IPS-18c (cell line): Measurements from ENCODE around the gene AACS.
"Not testable (repeated sequence)": the region's sequence is repeated elsewhere in the genome, so short reads cannot be mapped to it uniquely, and the experiment has no call there.

ENCODE experiments used
- H3K4me3 ChIP-seq: 2 replicates; pipeline ENCODE4 v1.7.0; 2013; ENCODE audit warnings: low read depth, mild to moderate bottlenecking, low read length, moderate library complexity; ENCODE audit not compliant: insufficient read depth
- H3K9me3 ChIP-seq: one replicate; pipeline ENCODE4 v1.6.1; 2013; ENCODE audit warnings: mild to moderate bottlenecking, low read length, moderate library complexity; ENCODE audit not compliant: control insufficient read depth, insufficient read depth

Gene AACS

GRCh38 chr12:125099409-125099782, 34.2 kb downstream of the AACS start:
- Histone ChIP-seq H3K9me3 (peaks cover 2% of the 10 kb centered on the region), H3K4me3 (no peak overlapping the region)

DNA sequence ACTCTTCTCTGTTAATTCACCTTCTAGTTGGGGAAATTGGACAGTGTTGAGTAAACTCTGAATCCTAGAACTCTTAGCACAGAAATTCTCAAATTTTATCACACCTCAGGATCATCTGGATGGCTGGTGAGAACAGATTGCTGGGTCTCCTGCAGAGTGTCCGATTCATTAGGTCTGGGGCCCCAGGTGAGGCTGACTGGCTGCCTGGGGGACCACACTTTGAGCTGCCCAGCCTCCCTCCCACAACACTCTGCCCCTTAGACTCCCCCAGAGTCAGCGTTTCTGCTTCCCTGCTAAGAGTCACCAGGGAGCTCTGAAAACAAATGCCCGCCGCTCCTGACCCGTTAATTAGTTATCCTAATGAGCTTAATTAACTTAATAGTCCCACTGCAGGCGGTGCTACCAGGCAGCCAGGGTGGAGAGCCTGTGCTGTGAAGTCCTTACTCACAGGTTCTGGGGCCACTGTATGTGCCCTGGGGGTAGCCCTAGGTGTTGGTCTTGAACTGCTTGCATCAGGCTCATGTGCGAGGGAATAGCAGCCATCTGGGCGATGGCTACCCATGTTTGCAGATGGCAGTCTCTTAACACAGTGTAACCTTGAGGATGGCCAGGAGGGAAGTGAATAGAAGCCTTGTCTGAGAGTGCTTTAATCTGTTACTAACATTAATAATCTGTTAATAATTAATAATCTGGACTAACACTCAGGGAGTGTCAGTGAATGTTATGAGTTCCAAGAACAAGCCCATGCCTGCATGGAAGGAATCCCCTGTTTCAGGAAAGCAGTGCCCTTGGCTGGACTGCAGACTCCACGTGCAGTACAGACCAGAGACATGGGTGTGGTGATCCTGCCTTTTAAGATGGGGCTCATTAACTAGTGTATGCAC, 35.6 kb downstream of the AACS start:
- H3K9me3 ChIP-seq, result peaks cover 2% of the 10 kb centered on the region
- no peak overlapping the region for H3K4me3 ChIP-seq

- no peaks in the 10 kb centered on the region for H3K9me3 ChIP-seq
- no peak overlapping the region for H3K4me3 ChIP-seq
Observed at GRCh38 chr12:125104982-125105381, 39.7 kb downstream of the AACS start.

DNA sequence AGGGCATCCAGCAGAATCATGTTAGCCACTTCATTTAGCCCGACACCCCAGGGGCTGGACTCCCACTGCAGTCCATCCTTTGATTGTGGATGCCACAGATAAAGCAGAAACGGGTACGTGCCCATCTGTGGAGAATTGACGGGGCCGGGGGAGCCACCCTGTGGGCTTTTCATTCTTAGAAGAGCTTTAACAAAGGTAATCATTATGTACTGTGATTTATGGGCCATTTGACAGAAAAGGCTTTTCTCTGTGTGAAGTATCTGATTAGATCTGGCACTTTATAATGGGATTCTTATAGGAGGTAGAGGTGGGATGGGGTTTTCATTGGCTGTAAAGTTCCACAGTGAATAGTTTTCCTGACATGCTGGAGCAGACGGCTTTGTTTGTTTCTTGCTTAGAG, 40.4 kb downstream of the AACS start:
- H3K9me3 ChIP-seq, result no peaks in the 10 kb centered on the region
- no peak overlapping the region for H3K4me3 ChIP-seq

DNA sequence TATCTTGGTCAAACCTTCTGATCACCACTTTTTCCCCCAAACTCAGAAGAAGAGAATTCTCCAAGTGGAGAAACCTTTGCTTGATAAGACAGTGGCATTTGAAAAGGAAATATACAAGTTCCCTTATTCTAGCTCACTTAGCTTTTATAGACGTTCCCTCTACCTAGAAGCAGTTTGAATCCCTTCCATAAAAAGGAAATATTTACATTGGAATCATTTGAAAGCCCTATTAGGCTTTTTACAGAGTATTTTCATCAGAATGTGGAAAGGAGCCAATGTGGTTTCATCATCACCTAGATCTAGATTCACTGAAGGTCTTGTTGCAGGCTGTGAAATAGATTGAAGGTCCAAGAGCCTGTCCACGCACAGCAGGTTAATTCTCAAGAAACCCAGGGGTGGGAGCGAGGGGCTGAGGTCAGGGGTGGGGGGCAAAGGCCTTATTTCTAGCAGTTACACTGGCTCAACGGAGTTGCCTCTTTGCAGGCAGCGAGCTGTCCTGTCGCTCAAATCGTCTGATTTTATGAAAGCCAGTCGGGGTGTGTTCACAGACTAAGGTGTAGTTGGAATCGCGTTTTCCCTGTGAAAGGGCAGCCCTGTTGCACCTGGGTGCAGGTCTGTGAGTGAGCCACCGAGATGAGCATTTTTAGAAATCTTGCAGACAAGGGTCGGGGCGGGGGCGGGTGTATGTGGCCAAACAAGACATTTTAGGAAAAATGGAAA, 45.6 kb downstream of the AACS start:
- H3K9me3 ChIP-seq, result no peaks in the 10 kb centered on the region
- H3K4me3 ChIP-seq, result no peak overlapping the region

DNA sequence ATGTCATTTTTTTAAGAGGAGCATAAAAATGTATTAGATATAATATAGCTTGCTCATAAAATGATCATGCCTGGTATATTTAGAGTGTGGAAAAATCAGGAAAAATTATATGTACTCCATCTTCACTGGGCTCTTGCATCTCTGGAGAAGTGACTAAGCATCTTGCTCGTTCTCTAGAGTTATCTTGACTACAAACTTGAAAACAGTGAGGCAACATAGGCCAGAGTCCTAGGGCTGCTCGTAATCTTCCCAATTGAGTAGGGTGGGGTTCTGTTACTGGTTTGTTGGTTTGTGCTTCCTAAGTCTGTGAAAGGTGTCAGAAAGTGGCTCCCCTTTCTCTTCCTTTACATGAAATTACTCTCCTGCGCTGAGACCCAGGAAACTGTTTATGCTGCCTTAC, 46.2 kb downstream of the AACS start:
- Histone ChIP-seq H3K9me3 (no peaks in the 10 kb centered on the region), H3K4me3 (no peak overlapping the region)

GRCh38 chr12:125112614-125113013, 47.4 kb downstream of the AACS start:
- not testable (repeated sequence) for H3K9me3 ChIP-seq, H3K4me3 ChIP-seq

DNA sequence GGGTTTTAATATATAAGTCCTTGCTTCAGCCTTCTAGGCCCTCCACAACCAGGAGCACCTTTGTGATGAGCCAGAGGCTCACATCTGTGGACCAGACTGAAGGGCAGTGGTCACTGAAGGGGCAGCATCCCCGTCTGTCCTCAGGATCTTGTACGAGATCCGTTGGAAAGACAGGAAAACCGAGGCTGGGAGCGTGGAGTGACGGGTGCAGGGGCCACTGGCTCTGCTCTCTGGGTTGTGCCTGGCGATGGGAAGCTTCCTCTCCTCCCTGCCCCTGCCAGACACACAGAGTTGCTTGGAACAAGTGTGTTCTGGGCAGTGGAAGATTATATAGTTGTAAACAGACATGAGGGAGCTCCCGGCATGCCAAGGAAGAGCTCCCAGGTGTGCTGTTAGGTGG, 48.0 kb downstream of the AACS start:
- Histone ChIP-seq H3K9me3 (no peaks in the 10 kb centered on the region), H3K4me3 (no peak overlapping the region)

DNA sequence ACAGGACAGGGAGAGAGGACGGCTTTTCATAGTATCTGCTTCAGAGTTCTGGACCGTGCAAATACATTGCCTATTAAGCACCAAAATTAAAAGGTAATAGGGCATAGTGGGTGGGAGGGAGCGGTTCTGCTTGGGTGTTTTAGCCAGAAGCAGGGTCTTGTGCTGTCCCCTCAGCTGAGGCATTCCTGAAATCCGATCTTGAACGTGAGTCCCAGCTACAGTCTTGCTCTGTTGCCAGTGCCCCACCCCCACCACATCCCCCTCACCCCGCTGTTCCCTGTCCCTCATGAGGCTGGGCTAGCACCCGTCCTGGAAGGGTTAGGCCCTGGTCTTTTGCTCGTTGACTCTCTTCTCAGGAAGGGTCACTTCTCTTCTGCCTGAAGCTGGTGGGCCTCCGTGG, 48.6 kb downstream of the AACS start:
- Histone ChIP-seq H3K9me3 (no peaks in the 10 kb centered on the region), H3K4me3 (no peak overlapping the region)

GRCh38 chr12:125114365-125115141, 49.3 kb downstream of the AACS start:
- H3K4me3 ChIP-seq, result no peak overlapping the region
- H3K9me3 ChIP-seq, result no peaks in the 10 kb centered on the region

DNA sequence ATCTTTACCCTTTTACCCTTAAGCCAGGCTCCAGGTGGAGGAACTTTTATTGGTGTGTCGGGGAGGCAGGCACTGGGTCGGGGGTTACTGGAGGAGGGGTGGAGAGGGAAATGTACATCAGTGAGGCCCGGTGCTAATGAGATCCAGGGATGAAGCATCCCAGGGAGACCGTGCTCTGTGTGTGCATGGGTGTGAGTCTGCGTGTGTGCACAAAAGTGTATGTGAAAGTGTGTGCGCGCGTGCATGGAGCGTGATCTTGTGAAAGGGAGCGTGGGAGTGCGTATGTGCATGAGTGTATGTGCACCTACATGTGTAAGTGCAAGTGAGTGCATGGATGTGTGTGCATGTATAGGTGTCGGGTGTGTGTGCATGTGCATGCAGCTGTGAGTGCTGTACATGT, 55.3 kb downstream of the AACS start:
- Histone ChIP-seq H3K9me3 (no peaks in the 10 kb centered on the region), H3K4me3 (no peak overlapping the region)

GRCh38 chr12:125121106-125121505, 55.9 kb downstream of the AACS start:
- Histone ChIP-seq H3K4me3 (no peak overlapping the region), H3K9me3 (no peaks in the 10 kb centered on the region)

GRCh38 chr12:125122668-125123067, 57.4 kb downstream of the AACS start:
- no peaks in the 10 kb centered on the region for H3K9me3 ChIP-seq

DNA sequence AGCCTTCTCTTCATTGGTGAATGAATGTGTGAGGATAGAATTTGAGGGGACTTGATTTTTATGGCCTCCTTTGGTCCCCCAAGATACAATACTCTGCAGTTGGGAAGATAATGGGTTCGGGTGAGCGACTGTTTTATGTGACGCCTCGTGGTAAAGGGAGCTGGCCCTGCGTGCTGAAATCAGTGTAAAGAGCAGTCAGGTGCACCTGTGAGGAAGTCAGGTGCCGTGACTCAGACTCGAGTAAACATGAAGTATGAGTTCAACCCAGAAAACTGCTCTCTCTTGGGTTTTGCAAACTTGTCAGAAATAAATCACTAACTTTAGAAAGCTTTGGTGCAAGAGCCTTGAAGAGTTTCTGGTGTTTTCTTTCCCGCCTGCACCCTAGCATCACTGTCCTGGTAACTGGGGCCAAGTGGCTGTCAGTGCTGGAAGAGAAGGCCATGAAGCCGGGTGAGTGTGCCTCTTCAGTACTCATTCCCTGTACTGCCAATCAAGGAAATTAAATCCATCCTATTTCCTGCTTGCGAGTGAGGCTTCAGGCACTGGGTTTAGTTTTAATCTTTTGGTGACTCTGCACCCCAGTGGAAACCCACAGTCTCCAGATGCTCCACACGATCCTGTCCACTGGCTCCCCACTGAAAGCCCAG, 59.2 kb downstream of the AACS start:
- Histone ChIP-seq H3K4me3 (no peak overlapping the region), H3K9me3 (no peaks in the 10 kb centered on the region)

More at GRCh38 chr12:125122668-125123067, 57.4 kb downstream of the AACS start:
- H3K4me3 ChIP-seq, result no peak overlapping the region

DNA sequence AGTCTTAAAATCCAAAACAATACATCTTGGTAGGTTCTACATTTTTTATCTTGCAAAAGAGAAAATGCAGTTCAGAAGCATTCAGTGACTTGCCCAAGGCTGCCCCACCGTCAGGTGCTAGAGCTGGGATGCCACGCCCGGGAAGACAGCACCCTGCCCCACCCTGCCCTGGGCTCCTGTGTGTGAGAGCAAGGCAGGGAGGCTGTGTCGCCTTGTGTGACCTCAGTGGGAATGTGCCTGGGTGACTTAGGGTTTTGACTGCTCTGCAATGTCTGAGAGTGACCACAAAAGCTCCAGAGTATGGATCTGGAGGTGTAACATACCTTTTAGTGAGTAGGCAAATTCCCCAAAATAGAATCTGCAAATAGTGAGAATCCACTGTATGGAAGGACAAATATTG, 60.0 kb downstream of the AACS start:
- Histone ChIP-seq H3K9me3 (no peaks in the 10 kb centered on the region), H3K4me3 (no peak overlapping the region)

DNA sequence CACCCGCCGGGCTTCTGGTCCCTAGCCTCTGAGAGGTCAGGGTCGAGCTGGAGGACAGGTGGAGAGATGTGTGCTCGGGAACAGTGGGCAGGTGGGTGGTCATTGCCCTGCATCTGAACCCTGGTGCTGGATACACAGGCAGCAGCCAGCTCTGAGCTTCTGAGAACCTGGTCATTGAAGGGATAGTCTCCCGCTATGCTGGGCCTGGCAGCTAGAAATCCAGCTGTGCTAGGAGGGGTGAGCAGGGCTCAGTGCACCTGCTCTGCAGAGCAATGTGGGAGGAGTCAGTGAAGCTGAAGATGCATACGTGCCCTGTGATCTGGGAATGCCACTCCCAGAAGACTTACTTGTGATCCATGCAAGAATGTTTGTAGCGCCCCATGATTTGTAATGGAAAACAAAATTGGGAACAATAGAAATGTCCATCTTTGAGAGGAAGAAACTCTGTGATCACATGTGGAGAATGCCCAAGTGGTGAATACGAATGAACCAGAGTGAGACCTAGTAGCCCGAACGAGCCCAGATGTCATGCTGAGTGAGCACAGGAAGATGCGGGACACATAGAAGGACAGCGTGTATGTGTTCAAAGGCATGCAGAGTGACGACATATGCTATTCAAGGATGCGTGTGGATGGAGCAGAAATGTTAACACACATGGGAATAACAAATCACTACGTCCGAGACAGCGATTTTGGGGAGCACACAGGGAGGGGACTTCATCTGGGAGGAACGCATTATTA, 63.4 kb downstream of the AACS start:
- Histone ChIP-seq H3K9me3 (no peaks in the 10 kb centered on the region), H3K4me3 (no peak overlapping the region)

- Histone ChIP-seq H3K9me3 (no peaks in the 10 kb centered on the region), H3K4me3 (no peak overlapping the region)
Observed at GRCh38 chr12:125129179-125129571, 63.9 kb downstream of the AACS start.
